ENCODE measurements around the gene NEK6.
"Not testable (repeated sequence)": the region's sequence is repeated elsewhere in the genome, so short reads cannot be mapped to it uniquely, and the experiment has no call there.

Gene NEK6

GRCh38 chr9:124228516-124228915 lies 29.2 kb upstream of the NEK6 start:
- no peak for DNase-seq (ENCODE audit: low spot score)

DNA sequence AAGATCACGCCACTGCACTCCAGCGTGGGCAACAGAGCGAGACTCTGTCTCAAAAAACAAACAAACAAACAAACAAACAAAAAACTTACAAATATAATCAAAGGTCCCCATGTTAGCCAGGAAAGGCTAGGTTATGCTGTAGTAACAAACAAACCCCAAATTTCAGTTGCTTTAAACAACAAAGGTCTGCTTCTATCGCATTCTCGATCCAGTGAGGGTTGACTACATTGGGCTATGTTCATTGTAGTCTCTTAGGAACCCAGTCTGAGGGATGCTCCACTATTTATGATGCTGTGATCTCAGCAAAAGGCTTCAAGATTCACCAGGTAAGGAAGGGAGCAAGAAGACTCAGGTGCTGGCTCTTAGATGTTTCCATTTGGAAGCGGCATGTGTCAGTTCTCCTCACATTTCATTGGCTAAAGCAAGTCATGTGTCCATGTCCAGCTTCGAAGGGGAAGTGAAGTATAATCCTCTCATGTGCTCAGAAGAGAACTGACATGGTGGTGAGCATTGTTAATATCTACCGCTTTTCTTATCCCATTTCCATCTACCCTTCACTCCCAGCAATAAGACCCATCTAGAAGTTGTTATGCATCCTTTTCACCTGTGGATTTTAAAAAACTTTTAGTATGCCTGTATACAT lies 26.5 kb upstream of the NEK6 start:
- DNase-seq (ENCODE audit: low spot score): no peak

DNA sequence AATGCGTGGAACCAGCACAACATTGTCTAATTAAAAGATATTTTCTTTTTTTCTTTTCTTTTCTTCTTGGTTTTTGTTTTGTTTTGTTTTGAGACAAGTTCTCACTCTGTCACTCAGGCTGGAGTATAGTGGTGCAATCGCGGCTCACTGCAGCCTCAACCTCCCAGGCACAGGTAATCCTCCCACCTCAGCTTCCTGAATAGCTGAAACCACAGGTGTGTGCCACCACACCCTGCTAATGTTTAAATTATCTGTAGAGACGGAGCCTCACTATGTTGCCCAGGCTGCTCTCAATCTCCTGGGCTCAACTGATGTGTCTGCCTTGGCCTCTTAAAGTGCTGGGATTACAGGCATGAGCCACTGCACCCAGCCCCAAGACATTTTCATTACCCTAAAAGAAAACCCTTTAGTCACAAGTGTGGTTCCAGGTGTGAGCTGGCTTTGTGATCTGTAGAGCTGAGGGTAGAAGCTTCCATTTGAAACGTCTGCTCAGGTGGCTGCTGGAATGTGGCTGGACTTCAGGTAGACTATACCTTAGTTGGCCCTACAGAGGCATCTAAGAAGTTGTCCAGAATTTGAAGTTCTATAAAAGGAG lies 19.1 kb upstream of the NEK6 start:
- no peak for DNase-seq (ENCODE audit: low spot score)

DNA sequence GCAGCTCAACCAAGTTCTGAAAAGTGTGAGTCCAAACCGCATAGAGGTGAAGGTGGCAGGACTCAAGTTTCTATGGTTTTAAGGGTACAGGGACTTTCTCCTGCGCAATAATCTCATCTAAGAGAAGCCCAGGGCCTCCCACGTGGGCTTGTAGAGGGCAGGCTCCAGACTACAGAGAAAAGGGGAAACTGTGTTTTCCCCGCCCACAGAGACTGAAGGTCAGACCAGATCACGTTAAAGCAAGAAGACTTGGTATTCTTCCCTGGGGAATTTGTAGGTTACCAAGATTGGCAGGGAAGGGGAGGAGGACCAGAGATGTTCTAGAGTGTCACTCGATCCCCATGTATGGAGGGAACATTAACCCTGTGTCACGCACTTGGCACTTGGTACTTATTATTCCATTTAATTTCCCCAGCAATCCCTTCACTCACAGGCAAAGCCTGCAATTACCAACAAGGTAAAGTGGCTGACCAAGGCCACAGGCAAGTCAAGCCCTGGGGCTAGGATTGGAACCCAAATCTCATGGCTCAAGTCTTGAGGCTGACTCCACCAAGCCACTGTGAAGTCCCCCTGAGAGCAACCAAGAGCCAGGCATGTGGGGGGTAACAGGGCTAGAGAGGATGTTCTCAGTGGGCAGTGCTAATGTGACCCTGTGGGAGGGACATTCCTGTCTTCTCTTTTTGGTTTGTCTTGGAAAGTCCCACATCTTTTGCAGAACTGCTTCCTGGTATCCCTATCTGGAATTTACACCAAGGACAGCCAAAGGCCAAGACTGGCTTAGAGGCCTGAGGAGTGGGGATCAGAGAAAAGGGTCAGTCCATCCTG lies 18.3 kb upstream of the NEK6 start:
- no peak for DNase-seq (ENCODE audit: low spot score)

GRCh38 chr9:124242331-124243194 lies 15.2 kb upstream of the NEK6 start:
- no peak for DNase-seq (ENCODE audit: low spot score)

- DNase-seq (ENCODE audit: low spot score): not testable (repeated sequence)
These were observed 10.4 kb upstream of the NEK6 start for GRCh38 chr9:124247393-124247792.

- DNase-seq (ENCODE audit: low spot score): no peak
These were observed 9.7 kb upstream of the NEK6 start for GRCh38 chr9:124248066-124248465.

- no peak for DNase-seq (ENCODE audit: low spot score)
These were observed 8.8 kb upstream of the NEK6 start for GRCh38 chr9:124248960-124249359.

DNA sequence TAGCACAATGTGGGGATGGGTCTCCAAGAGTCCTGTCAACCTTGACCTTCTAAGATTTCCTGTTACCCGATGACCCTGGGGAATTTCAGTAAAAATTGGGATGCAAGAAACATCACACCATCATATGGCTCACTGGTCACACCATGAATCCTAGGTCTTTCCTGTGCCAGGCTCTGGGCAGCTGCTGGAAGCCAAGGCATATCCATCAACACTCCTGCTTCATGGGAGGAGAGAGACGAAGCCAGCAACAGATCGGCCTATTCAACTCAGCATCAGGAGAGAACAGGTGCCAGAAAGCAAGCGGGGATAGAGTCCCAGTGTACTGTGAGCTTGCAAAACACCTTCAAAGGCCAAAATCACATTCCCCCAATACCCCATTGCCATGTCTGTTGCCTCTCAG lies 6.5 kb upstream of the NEK6 start:
- no peak for DNase-seq (ENCODE audit: low spot score)

- no peak for DNase-seq (ENCODE audit: low spot score)
These were observed 6.0 kb upstream of the NEK6 start for GRCh38 chr9:124251605-124252378.

GRCh38 chr9:124252878-124253277 lies 4.9 kb upstream of the NEK6 start:
- DNase-seq (ENCODE audit: low spot score): not testable (repeated sequence)

DNA sequence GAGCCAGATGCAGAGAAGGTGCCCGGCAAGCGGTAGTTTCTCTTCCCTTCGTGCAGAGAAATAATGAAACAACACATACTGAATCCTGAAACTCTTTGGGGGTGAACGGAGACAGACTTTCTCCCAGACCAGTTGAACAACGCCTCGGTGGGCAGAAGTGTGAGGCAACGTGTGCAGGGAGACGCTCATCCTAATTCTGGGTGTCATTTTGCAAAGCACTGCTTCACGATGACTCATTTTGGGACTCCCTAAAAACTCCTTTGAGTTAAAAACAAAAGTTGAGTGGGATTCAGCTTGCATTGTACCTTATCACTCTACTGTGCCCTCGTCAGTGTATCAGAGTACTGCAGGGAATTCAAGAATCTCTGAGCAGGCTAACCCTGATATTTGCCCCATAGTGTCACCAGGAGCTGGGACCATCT lies 3.5 kb upstream of the NEK6 start:
- DNase-seq (ENCODE audit: low spot score): no peak

GRCh38 chr9:124255222-124255621 lies 2.5 kb upstream of the NEK6 start:
- DNase-seq (ENCODE audit: low spot score): no peak

DNA sequence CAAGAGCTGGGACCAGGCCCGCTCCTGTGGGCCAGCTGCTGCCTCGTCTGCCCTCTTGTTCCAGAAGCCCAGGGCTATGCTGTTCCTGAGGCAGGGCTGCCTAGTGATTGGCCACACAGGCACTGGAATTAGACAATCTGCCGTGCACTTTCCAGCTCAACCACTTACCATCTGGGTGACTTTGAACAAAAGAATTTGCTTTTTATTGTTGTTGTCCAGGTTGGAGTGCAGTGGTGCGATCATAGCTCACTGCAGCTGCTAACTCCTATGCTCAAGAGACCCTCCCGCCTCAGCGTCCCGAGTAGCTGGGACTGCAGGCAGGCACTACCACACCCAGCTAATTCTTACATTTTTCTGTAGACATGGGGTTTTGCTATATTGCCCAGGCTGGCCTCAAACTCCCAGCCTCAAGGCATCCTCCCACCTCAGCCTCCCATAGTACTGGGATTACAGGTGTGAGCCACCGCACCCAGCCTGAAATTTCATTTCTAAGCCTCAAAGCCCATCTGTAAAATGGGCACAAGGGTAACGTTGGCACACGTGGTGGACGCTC lies 1.2 kb upstream of the NEK6 start:
- no peak for DNase-seq (ENCODE audit: low spot score)

DNA sequence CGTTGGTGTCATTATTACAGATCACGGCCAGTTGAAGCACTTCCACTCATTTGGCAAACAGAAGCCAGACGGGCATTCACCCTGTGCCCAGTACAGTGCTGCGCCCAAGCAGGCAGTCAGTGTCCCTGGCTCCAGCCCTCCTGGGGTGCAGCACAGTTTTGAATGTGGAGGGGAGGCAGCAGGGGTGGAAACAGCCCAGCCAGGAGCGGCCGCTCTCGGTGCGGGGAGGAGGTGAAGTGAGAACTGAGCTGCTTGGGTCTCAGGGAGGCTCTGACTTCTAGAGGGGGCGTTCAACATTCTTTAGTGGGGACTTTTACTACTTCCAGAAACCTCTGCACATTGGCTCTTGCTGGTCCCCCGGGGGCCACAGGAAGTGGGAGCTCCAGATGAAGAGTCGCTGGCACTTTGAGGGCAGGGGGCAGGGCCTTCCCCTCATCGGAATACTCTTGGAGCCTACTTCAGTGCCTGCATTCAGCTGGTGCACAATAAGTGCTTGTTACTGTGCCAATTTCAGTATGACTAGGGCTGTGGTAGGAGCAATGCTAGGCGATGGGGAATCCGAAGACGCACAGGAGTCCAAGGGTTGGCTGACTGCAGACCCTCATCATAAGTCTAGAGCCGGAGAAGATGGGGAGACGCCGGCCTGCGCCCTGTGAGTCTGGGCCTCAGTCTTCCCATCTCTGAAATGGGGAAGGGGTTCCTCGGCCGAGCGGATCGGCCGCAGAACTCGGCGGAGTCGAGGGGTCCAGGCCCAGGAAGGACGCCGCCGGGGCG lies 492 bp upstream of the NEK6 start:
- DNase-seq (ENCODE audit: low spot score): no peak

DNA sequence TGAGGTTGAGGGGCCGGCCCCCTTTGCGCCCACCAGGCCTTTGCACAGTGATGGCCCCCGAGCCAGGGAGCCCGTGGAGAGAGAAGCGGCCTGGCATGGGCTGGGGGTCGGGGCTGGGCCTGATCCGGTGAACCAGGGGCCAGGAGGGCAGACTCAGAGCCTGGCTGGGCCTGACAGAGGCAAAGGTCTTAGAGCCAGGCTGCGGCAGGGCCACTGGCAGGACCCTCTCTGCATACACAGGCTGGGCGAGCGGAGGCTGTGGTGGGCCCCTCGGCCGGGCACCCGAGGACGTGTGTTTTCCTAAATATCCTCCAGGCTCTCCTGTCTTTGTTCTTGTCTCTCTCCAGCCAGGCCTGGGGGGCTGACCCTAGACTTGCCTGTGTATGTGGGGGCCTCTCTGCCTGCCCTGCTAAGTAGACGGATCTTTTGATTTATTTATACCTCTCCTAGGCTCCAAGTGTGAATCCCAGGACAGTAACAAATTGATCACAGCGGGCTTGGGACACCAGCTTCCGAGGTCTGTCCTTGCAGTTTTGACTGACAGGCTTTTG lies 933 bp downstream of the NEK6 start:
- DNase-seq (ENCODE audit: low spot score): no peak

DNA sequence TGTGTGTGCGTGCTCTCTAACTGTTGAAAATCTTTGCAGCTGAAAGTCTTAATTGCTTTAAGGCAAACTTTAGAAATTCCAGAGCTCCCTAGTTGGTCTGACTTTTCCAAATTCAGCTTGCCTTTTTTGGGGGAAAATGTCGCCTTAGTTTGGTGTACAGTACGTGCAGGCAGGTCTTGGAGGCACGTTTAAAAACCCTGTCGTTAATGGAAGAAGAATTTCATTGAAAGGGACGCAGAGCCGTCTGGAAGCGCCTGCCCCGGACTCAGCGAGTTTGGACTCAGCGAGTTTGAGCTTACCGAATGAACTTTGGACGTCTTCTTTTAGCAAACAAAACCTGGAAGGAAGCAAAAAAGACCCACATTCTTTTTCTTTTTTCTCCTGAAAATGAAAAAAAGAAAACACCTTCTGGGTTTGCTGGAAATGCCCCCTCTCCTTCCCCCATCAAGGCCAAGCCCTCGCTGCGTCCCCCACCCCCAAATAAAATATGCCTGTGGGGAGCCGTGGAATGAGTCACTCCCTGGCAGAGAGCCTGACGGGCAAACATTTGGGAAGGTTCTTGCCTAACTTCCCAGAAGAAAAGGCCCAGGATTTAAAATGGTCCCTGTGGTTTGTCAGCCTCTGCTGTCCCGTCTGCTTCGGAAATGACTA lies 1.5 kb downstream of the NEK6 start:
- DNase-seq (ENCODE audit: low spot score): no peak

- DNase-seq (ENCODE audit: low spot score): no peak
These were observed 3.2 kb downstream of the NEK6 start for GRCh38 chr9:124260769-124261603.
